ENCODE data around the gene STRA8. TPM values are rescaled to one million over a fixed set of nuclear protein-coding genes. Genes with fewer than 3 reads are reported as not detected.
A peak's percentile ranks its signal among the peaks of the same experiment; 100 is the strongest.
"Not testable (repeated sequence)": the region's sequence is repeated elsewhere in the genome, so short reads cannot be mapped to it uniquely, and the experiment has no call there.

The STRA8 gene
- total RNA-seq, 1 donor from 2014 or later, result not detected

- no peak for TF ChIP-seq CTCF (conservative IDR thresholded peaks at IDR 0.05; ENCODE audit: low read depth, low read length)
- peak overlapping the region; percentile 92 for H3K4me3 ChIP-seq (ENCODE audit: low read depth, low read length)
- DNase-seq (ENCODE audit: low read depth), result no peak
These were observed 24.3 kb upstream of the STRA8 start for GRCh38 chr7:135209225-135209834.

GRCh38 chr7:135210888-135211178 lies 22.8 kb upstream of the STRA8 start:
- TF ChIP-seq CTCF (conservative IDR thresholded peaks at IDR 0.05; ENCODE audit: low read depth, low read length), result no peak
- peak overlapping the region; percentile 92 for H3K4me3 ChIP-seq (ENCODE audit: low read depth, low read length)
- no peak for DNase-seq (ENCODE audit: low read depth)

- no peak for TF ChIP-seq CTCF (conservative IDR thresholded peaks at IDR 0.05; ENCODE audit: low read depth, low read length)
- H3K4me3 ChIP-seq (ENCODE audit: low read depth, low read length), result peak within 1 kb of the TSS; percentile 92
- no peak for DNase-seq (ENCODE audit: low read depth)
These were observed 22.3 kb upstream of the STRA8 start, which contains the start of gene WDR91 for GRCh38 chr7:135211179-135211945. Gene WDR91, minus strand, starts transcription at chr7:135211526. Its CDS starts 24 bp downstream, at chr7:135211502.

- H3K4me3 ChIP-seq (ENCODE audit: low read depth, low read length), result peak overlapping the region; percentile 65
- DNase-seq (ENCODE audit: low read depth), result not testable (repeated sequence)
These were observed 21.5 kb upstream of the STRA8 start for GRCh38 chr7:135211946-135212685.

- TF ChIP-seq CTCF (conservative IDR thresholded peaks at IDR 0.05; ENCODE audit: low read depth, low read length), result no peak
- no peak for DNase-seq (ENCODE audit: low read depth)
- H3K4me3 ChIP-seq (ENCODE audit: low read depth, low read length), result no peak overlapping the region
These were observed 19.8 kb upstream of the STRA8 start for GRCh38 chr7:135213831-135214230.

- TF ChIP-seq CTCF (conservative IDR thresholded peaks at IDR 0.05; ENCODE audit: low read depth, low read length), result no peak
- H3K4me3 ChIP-seq (ENCODE audit: low read depth, low read length), result no peak overlapping the region
- DNase-seq (ENCODE audit: low read depth), result no peak
These were observed 18.5 kb upstream of the STRA8 start for GRCh38 chr7:135215180-135215579.

GRCh38 chr7:135215698-135216097 lies 17.9 kb upstream of the STRA8 start:
- no peak overlapping the region for H3K4me3 ChIP-seq (ENCODE audit: low read depth, low read length)
- DNase-seq (ENCODE audit: low read depth), result no peak
- no peak for TF ChIP-seq CTCF (conservative IDR thresholded peaks at IDR 0.05; ENCODE audit: low read depth, low read length)
